SU-DHL-6 (cell line): Measurements from ENCODE around the gene SPECC1.

ENCODE experiments used
- H2AFZ ChIP-seq: fragments of 200-600 bp; sonication (generic); 2 replicates; pipeline ENCODE4 v1.6.1; 2014; ENCODE audit warnings: low read depth, mild to moderate bottlenecking, moderate library complexity, mixed read lengths, antibody characterized with exemption, low read length; ENCODE audit not compliant: severe bottlenecking
- H3F3A ChIP-seq: fragments of 200-600 bp; shearing (Covaris generic); 2 replicates; pipeline ENCODE4 v1.6.0; 2016; ENCODE audit warnings: antibody characterized with exemption, mild to moderate bottlenecking; ENCODE audit not compliant: insufficient read depth
- H3K27ac ChIP-seq: fragments of 200-600 bp; sonication (generic); 2 replicates; pipeline ENCODE4 v1.5.1; 2016; ENCODE audit warnings: low read depth, mild to moderate bottlenecking, low read length, moderate library complexity, mixed read lengths
- H3K27me3 ChIP-seq: fragments of 200-600 bp; sonication (generic), shearing (Covaris generic); 2 replicates; pipeline ENCODE4 v1.6.0; 2014; ENCODE audit warnings: mild to moderate bottlenecking, low read length
- H3K36me3 ChIP-seq: fragments of 200-600 bp; sonication (generic); 2 replicates; pipeline ENCODE4 v1.6.1; 2014; ENCODE audit warnings: mild to moderate bottlenecking, low read length, mixed read lengths
- H3K4me2 ChIP-seq: fragments of 300-600, 200-600 bp; shearing (Covaris generic), sonication (generic); 2 replicates; pipeline ENCODE4 v1.6.0; 2014; ENCODE audit warnings: low read length, low read depth, mild to moderate bottlenecking; ENCODE audit not compliant: poor library complexity, severe bottlenecking
- H3K4me3 ChIP-seq: fragments of 200-600 bp; sonication (generic); 2 replicates; pipeline ENCODE4 v1.5.1; 2014; ENCODE audit warnings: antibody characterized with exemption, low read length, mild to moderate bottlenecking, mixed read lengths; ENCODE audit not compliant: insufficient read depth, poor library complexity, severe bottlenecking
- H3K79me2 ChIP-seq: fragments of 200-600 bp; sonication (generic); 2 replicates; pipeline ENCODE4 v1.6.1; 2014; ENCODE audit warnings: mild to moderate bottlenecking, low read length, moderate library complexity; ENCODE audit not compliant: insufficient read depth
- H3K9ac ChIP-seq: fragments of 200-600 bp; sonication (generic); 2 replicates; pipeline ENCODE4 v1.7.0; 2014; ENCODE audit warnings: mild to moderate bottlenecking, low read length
- H3K9me2 ChIP-seq: fragments of 200-600 bp; sonication (generic); replicated peaks from 2 replicates; pipeline ENCODE4 v1.6.1; 2014; ENCODE audit warnings: low read length; ENCODE audit not compliant: insufficient read depth
- H3K9me3 ChIP-seq: fragments of 200-600 bp; sonication (generic); 2 replicates; pipeline ENCODE4 v1.6.1; 2014; ENCODE audit warnings: low read length, mixed read lengths; ENCODE audit not compliant: insufficient read depth
- H4K20me1 ChIP-seq: fragments of 200-600 bp; sonication (generic); 2 replicates; pipeline ENCODE4 v1.6.1; 2014; ENCODE audit warnings: low read depth, mild to moderate bottlenecking, antibody characterized with exemption, low read length, moderate library complexity, mixed read lengths
- CTCF ChIP-seq: fragments of 200-600 bp; sonication (generic); IDR thresholded peaks from one replicate; pipeline ENCODE4 v1.5.1; 2017; ENCODE audit warnings: antibody characterized with exemption, mild to moderate bottlenecking, low read length, moderate library complexity; ENCODE audit not compliant: insufficient read depth, poor library complexity, severe bottlenecking
- EZH2phosphoT487 ChIP-seq: fragments of 200-600 bp; sonication (generic), shearing (Covaris generic); conservative IDR thresholded peaks from 2 replicates; pipeline ENCODE4 v1.6.1; 2018; ENCODE audit warnings: mild to moderate bottlenecking, antibody characterized with exemption, low read length, moderate library complexity, mixed read lengths

The SPECC1 gene

GRCh38 chr17:20228410-20228809 lies 219.3 kb downstream of the SPECC1 start:
- no peaks in the 10 kb centered on the region for H3K27me3 ChIP-seq
- H3K4me3 ChIP-seq: no peak overlapping the region
- H3K27ac ChIP-seq: no peak overlapping the region
- no peak overlapping the region for H3K9ac ChIP-seq
- H3K4me2 ChIP-seq: no peak overlapping the region
- no peaks in the 10 kb centered on the region for H4K20me1 ChIP-seq
- no peaks in the 10 kb centered on the region for H3K36me3 ChIP-seq
- TF ChIP-seq CTCF (no peak), EZH2phosphoT487 (no peak)
- H2AFZ ChIP-seq: no peak overlapping the region
- no peaks in the 10 kb centered on the region for H3K9me3 ChIP-seq
- no peaks in the 10 kb centered on the region for H3K79me2 ChIP-seq
- no peaks in the 10 kb centered on the region for H3F3A ChIP-seq
- no peaks in the 10 kb centered on the region for H3K9me2 ChIP-seq

- no peak for TF ChIP-seq CTCF
- no peak for TF ChIP-seq EZH2phosphoT487
Observed at GRCh38 chr17:20228860-20229259, 219.7 kb downstream of the SPECC1 start.

GRCh38 chr17:20230924-20231323 lies 221.8 kb downstream of the SPECC1 start:
- Histone ChIP-seq H2AFZ (no peak overlapping the region), H3K9ac (no peak overlapping the region), H3K36me3 (no peaks in the 10 kb centered on the region), H3K4me2 (no peak overlapping the region), H3K27ac (no peak overlapping the region), H3K4me3 (no peak overlapping the region), H3K9me3 (no peaks in the 10 kb centered on the region), H3K27me3 (no peaks in the 10 kb centered on the region), H3K9me2 (no peaks in the 10 kb centered on the region), H4K20me1 (no peaks in the 10 kb centered on the region), H3K79me2 (no peaks in the 10 kb centered on the region), H3F3A (no peaks in the 10 kb centered on the region)
- TF ChIP-seq EZH2phosphoT487 (no peak), CTCF (no peak)

More at GRCh38 chr17:20228860-20229259, 219.7 kb downstream of the SPECC1 start:
- no peaks in the 10 kb centered on the region for H3K79me2 ChIP-seq
- H3K9ac ChIP-seq: no peak overlapping the region
- no peak overlapping the region for H3K27ac ChIP-seq
- H3K36me3 ChIP-seq: no peaks in the 10 kb centered on the region
- H3K4me3 ChIP-seq: no peak overlapping the region
- H3F3A ChIP-seq: no peaks in the 10 kb centered on the region
- no peaks in the 10 kb centered on the region for H3K9me3 ChIP-seq
- no peak overlapping the region for H3K4me2 ChIP-seq
- H4K20me1 ChIP-seq: no peaks in the 10 kb centered on the region
- H3K9me2 ChIP-seq: no peaks in the 10 kb centered on the region
- no peaks in the 10 kb centered on the region for H3K27me3 ChIP-seq
- no peak overlapping the region for H2AFZ ChIP-seq

- no peaks in the 10 kb centered on the region for H3K9me3 ChIP-seq
- TF ChIP-seq CTCF (no peak), EZH2phosphoT487 (no peak)
- no peak overlapping the region for H3K4me3 ChIP-seq
- H3K36me3 ChIP-seq: no peaks in the 10 kb centered on the region
- no peaks in the 10 kb centered on the region for H3K79me2 ChIP-seq
- H4K20me1 ChIP-seq: no peaks in the 10 kb centered on the region
- H2AFZ ChIP-seq: no peak overlapping the region
- no peaks in the 10 kb centered on the region for H3F3A ChIP-seq
- H3K9ac ChIP-seq: no peak overlapping the region
- H3K9me2 ChIP-seq: no peaks in the 10 kb centered on the region
- no peak overlapping the region for H3K4me2 ChIP-seq
- H3K27me3 ChIP-seq: no peaks in the 10 kb centered on the region
- no peak overlapping the region for H3K27ac ChIP-seq
Observed at GRCh38 chr17:20232611-20233010, 223.5 kb downstream of the SPECC1 start.
